Effector memory CD4-positive, alpha-beta T cell (primary cell): Measurements from ENCODE around the gene TMEM178B.

Experiments used
- DNase-seq, 3 donors: peaks; one replicate each; pipeline ENCODE4 v3.0.0-alpha.2; 2020
- H3K27ac ChIP-seq: 2 replicates; pipeline ENCODE4 v1.7.0; 2013; ENCODE audit warnings: mild to moderate bottlenecking, low read length, moderate library complexity; ENCODE audit not compliant: insufficient read depth, poor library complexity, severe bottlenecking
- H3K27me3 ChIP-seq: replicated peaks from 2 replicates; pipeline ENCODE4 v1.7.0; 2013; ENCODE audit warnings: mild to moderate bottlenecking, low read length; ENCODE audit not compliant: insufficient read depth, control insufficient read depth, poor library complexity, severe bottlenecking
- H3K36me3 ChIP-seq: 2 replicates; pipeline ENCODE4 v1.7.0; 2013; ENCODE audit warnings: mild to moderate bottlenecking, low read length, moderate library complexity; ENCODE audit not compliant: control insufficient read depth, insufficient read depth
- H3K4me1 ChIP-seq: 2 replicates; pipeline ENCODE4 v1.7.0; 2013; ENCODE audit warnings: low read length, mild to moderate bottlenecking; ENCODE audit not compliant: control insufficient read depth, insufficient read depth, poor library complexity, severe bottlenecking
- H3K4me3 ChIP-seq: 2 replicates; pipeline ENCODE4 v1.7.0; 2013; ENCODE audit warnings: low read length, low read depth, mild to moderate bottlenecking; ENCODE audit not compliant: insufficient read depth, poor library complexity, severe bottlenecking
- H3K9me3 ChIP-seq: 2 replicates; pipeline ENCODE4 v1.7.0; 2013; ENCODE audit warnings: mild to moderate bottlenecking, low read length, moderate library complexity; ENCODE audit not compliant: control insufficient read depth

TMEM178B gene

GRCh38 chr7:141436139-141436538 is 362.3 kb downstream of the TMEM178B start:
- no peak for DNase-seq
- H3K27ac ChIP-seq: no peak overlapping the region
- no peaks in the 10 kb centered on the region for H3K9me3 ChIP-seq
- H3K4me3 ChIP-seq: no peak overlapping the region
- no peaks in the 10 kb centered on the region for H3K27me3 ChIP-seq
- H3K4me1 ChIP-seq: no peaks in the 10 kb centered on the region
- H3K36me3 ChIP-seq: no peaks in the 10 kb centered on the region

DNA sequence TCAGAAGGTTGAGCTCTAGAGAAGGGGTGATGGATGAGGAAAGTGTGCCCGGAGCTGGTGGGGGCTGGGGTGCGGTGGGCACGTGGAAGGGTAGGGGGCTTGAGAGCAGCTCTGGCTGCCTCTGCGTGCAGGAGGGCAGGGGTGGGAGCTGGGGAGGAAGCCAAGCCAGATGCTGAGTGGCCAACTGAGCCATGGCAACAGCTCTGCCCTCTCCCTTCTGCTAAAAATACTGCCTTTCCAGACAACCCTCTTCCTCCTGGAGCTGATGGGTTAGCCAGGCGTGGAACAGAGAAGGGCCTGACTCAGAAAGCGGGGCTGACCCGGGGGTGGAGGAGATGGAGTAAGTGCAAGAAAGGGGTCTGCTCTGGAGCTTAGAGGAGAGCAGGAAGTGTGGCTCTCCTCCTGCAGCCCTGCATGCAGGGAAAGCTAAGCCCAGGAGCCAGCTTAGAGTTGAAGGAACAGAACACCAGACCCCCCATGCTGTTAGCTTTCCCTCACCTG is 362.8 kb downstream of the TMEM178B start:
- H3K27me3 ChIP-seq: no peaks in the 10 kb centered on the region
- H3K27ac ChIP-seq: no peak overlapping the region
- no peaks in the 10 kb centered on the region for H3K36me3 ChIP-seq
- H3K4me3 ChIP-seq: no peak overlapping the region
- DNase-seq: no peak
- H3K4me1 ChIP-seq: no peaks in the 10 kb centered on the region
- H3K9me3 ChIP-seq: no peaks in the 10 kb centered on the region

DNA sequence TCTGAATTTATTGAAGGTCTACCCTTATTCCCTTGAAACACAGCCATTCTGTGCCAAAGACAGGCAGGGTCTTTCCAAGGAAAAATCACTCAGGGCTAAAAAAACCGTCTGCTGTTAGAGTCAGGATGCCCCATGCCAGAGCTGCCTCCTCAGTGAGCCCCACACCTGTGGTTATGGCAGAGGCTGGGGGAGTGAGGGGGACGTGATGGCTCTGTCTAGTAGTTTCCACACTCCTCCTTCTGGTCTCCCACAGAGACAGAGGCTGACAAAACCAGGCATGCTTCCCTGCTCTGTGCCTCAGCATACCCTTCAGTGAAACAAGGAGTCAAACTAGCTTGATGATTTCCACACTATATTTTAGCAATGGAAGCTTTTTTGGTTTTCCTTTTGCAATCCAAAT is 365.3 kb downstream of the TMEM178B start:
- Histone ChIP-seq H3K27me3 (no peaks in the 10 kb centered on the region), H3K36me3 (no peaks in the 10 kb centered on the region), H3K9me3 (no peaks in the 10 kb centered on the region), H3K4me1 (no peaks in the 10 kb centered on the region), H3K4me3 (no peak overlapping the region), H3K27ac (no peak overlapping the region)
- no peak for DNase-seq

DNA sequence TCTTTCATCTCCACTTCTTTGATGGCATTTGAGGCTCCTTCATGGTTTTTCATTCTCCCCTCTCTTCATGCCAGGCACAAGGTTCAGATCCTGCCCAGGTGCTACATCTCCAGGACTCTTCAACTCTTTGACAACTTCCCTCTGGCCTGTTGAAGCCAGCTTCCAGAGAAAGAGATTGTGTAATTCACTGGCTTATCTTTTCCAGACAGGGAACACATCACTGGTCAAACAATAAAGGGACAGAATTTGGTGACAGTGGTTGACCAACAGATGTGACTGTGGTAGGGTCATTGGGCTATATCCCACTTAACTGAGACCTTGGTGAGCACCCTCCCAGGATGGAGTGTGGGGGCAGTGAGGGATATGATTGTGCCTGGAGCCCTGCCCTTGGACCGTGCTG is 365.9 kb downstream of the TMEM178B start:
- no peaks in the 10 kb centered on the region for H3K9me3 ChIP-seq

GRCh38 chr7:141441837-141442627 is 368.2 kb downstream of the TMEM178B start:
- no peaks in the 10 kb centered on the region for H3K9me3 ChIP-seq
- H3K27ac ChIP-seq: no peak overlapping the region
- DNase-seq: no peak
- no peaks in the 10 kb centered on the region for H3K4me1 ChIP-seq
- H3K36me3 ChIP-seq: no peaks in the 10 kb centered on the region
- H3K4me3 ChIP-seq: no peak overlapping the region
- H3K27me3 ChIP-seq: no peaks in the 10 kb centered on the region

More for the DNA sequence above, 365.9 kb downstream of the TMEM178B start:
- Histone ChIP-seq H3K27ac (no peak overlapping the region), H3K4me3 (no peak overlapping the region), H3K4me1 (no peaks in the 10 kb centered on the region), H3K27me3 (no peaks in the 10 kb centered on the region), H3K36me3 (no peaks in the 10 kb centered on the region)
- DNase-seq: no peak

DNA sequence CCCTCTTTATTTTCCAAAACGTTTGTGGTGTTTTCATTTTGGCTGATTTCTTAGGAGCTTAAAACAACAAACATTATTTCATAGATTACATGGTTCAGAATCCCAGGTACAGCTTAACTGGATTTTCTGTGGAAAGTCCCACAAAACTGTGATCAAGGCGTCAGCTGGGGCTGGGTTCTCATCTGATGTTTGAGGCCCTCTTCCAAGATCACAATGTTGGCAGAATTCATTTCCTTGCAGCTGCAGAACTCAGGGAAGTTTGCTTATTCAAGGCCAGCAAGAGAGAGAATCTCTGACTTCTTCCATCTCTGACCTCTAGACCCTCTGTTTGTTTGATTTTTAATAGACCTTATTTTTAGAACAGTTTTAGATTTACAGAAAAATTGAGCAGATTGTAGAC is 368.9 kb downstream of the TMEM178B start:
- no peaks in the 10 kb centered on the region for H3K9me3 ChIP-seq
- no peaks in the 10 kb centered on the region for H3K36me3 ChIP-seq
- H3K4me3 ChIP-seq: no peak overlapping the region
- DNase-seq: no peak
- H3K4me1 ChIP-seq: no peaks in the 10 kb centered on the region
- H3K27me3 ChIP-seq: no peaks in the 10 kb centered on the region
- no peak overlapping the region for H3K27ac ChIP-seq

GRCh38 chr7:141444961-141445360 is 371.1 kb downstream of the TMEM178B start:
- H3K27me3 ChIP-seq: no peaks in the 10 kb centered on the region
- no peaks in the 10 kb centered on the region for H3K9me3 ChIP-seq
- DNase-seq: no peak

DNA sequence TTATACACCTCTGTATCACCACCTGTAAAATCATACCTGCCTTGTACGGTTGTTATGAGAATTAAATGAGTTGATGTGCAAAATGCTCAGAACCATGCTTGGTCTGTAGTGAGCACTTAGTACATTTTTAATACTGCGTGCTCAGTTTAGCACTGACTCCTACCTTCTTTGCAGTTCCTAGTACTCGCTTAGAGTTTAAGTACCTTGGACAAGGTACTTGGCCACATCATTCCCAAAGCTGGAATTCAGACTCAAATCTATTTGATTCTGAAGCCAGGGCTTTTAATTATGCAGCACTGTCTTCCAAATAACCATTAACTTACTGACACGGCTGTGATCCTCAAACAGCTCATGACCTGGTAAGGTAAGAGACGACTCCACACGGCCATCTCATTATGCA is 377.4 kb downstream of the TMEM178B start:
- Histone ChIP-seq H3K36me3 (no peaks in the 10 kb centered on the region), H3K4me3 (no peak overlapping the region), H3K27me3 (no peaks in the 10 kb centered on the region), H3K4me1 (no peaks in the 10 kb centered on the region), H3K9me3 (no peaks in the 10 kb centered on the region), H3K27ac (no peak overlapping the region)
- no peak for DNase-seq

More at GRCh38 chr7:141444961-141445360, 371.1 kb downstream of the TMEM178B start:
- no peak overlapping the region for H3K27ac ChIP-seq
- no peak overlapping the region for H3K4me3 ChIP-seq
- no peaks in the 10 kb centered on the region for H3K4me1 ChIP-seq
- no peaks in the 10 kb centered on the region for H3K36me3 ChIP-seq

DNA sequence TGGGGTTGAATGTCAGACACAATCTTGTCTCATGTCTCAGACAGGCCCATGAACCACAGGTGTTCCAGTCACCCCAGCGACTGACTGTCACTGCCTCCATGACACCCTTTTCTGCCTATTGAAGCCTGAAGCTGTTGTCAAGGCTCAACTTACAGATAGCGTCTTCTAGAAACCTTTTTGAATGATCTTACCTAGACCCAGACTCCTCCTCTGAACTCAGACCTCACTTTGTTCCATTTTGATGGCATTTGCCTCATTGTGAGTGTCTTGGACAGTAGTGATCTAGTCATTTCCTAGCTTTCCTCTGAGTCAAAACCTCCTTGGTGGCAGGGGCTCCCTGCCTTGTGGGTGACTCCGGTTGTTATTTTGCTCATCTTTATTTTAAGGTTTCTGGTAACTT is 379.0 kb downstream of the TMEM178B start:
- DNase-seq: no peak
- H3K27ac ChIP-seq: no peak overlapping the region
- H3K27me3 ChIP-seq: no peaks in the 10 kb centered on the region
- no peak overlapping the region for H3K4me3 ChIP-seq
- no peaks in the 10 kb centered on the region for H3K36me3 ChIP-seq
- no peaks in the 10 kb centered on the region for H3K4me1 ChIP-seq
- H3K9me3 ChIP-seq: no peaks in the 10 kb centered on the region

DNA sequence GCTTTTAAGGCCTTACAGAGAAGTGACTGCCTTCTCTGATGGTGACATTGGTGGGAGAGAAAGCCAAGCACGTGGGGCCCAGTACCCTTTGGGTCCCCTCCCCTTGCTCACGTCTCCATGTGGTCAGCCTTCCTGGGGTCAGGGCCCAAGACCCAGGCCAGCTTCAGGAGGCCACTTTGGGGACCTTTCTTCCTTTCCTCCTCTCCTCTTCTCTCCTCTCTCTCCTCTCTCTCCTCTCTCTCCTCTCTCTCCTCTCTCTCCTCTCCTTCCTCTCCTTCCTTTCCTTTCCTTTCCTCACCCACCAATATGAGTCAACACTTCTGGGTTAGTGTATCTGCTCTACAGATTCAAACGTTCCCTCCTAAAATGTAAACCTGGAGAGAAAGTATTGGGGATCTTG is 380.5 kb downstream of the TMEM178B start:
- no peak overlapping the region for H3K27ac ChIP-seq
- DNase-seq: no peak
- H3K27me3 ChIP-seq: no peaks in the 10 kb centered on the region
- no peaks in the 10 kb centered on the region for H3K4me1 ChIP-seq
- no peaks in the 10 kb centered on the region for H3K36me3 ChIP-seq
- no peaks in the 10 kb centered on the region for H3K9me3 ChIP-seq
- H3K4me3 ChIP-seq: no peak overlapping the region
